HG02852 (cell line): Measurements from ENCODE around the gene FYCO1.

Experiments used
- ATAC-seq: cut with Tn5 transposase; IDR thresholded peaks from one replicate; pipeline ENCODE4 v1.9.1; 2021; ENCODE audit warnings: mild to moderate bottlenecking, moderate library complexity; ENCODE audit not compliant: unreplicated experiment

Gene FYCO1

DNA sequence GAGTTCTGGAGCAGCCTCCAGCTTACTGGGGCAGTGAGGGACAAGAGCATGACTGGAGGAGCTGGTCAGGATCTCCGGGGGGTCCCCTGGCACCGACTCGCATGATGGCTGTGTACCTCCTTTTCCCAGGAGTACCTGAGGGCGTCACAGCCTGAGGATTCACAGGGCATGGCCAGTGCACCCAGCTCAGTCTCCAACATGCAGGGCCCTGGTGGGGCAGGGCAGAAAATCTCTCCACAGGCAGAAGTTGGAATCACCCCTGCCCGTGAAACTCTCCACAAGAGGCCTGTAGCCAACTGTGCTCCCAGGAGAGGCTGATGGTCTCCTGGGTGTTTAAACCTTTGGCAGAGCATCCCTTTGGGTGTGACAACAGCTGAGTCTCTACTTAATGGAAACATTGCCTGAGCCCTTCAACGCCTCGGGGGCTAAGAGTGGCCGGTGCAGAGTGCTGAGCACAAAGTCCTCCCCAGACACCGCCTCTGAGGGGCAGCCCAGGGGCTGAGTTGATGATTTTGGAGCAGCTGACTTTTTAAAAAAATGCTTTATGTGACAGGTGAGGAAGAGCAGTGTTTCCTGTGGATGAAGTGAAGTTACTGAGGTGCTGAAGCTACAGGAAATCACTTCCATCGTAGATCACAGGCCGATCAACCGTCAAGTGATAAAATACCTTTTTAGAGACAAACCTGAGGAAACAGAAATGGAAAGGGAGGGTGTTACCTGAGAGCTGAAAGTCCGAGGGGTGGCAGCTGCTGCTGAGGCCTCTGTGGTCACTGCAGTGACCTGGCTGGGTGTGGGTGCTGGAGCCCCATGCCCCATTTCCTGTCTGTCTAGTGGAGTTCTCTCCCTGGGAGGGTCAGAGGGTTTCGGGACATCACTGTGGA is 74.2 kb downstream of the FYCO1 start:
- ATAC-seq: no peak

- ATAC-seq: no peak
Measured at GRCh38 chr3:45917146-45917898, 78.3 kb downstream of the FYCO1 start.

- peak; percentile 90 for ATAC-seq
Measured at GRCh38 chr3:45915518-45916231, 79.9 kb downstream of the FYCO1 start.

DNA sequence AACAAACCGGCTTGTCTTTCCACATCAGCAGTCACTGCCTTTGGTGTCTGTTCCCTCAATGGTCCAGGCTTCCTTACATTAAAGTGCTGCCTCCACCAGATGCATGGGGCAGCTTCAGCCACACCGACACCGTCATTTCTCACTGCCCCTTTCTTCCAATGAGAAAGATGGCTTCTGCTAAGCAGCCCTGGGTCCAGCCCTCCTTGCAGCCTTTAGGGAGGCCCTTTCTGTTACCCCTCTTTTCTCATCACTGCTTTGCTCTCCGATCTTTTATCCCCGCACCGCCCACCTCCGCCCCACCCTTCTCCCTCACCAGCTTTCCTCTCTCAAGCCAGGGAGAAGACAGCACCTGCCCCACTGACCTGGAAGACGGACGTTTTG is 80.6 kb downstream of the FYCO1 start:
- ATAC-seq: no peak

DNA sequence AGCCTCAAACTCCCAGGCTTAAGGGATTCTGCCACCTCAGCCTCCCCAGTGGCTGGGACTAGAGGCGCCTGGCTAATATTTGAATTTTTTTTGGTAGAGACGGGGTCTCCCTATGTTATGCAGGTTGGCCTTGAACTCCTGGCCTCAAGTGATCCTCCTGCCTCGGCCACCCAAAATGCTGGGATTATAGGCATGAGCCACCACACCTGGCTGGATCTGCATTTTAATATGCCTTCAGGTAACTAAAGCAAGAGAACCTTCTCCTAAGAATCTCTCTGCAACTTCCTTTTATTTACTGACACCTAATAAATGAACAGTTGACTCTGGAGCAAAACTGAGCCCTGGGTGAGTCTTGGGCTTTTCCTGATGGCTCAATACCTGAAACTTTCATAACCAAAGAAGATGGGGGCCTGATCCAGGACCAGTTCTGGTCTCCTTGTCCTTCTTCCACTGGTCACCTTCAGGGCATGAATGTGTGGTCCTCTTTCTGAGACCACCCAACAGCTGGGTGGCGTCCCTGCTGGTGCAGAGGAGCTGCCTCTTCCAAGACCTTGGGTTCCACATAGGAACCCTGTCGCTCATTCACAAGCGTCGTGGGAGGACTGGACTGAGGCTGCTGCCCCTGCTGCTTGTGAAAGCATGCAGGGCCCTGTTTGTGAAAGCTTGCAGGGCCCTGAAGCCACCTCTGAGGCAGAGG is 81.1 kb downstream of the FYCO1 start:
- no peak for ATAC-seq

DNA sequence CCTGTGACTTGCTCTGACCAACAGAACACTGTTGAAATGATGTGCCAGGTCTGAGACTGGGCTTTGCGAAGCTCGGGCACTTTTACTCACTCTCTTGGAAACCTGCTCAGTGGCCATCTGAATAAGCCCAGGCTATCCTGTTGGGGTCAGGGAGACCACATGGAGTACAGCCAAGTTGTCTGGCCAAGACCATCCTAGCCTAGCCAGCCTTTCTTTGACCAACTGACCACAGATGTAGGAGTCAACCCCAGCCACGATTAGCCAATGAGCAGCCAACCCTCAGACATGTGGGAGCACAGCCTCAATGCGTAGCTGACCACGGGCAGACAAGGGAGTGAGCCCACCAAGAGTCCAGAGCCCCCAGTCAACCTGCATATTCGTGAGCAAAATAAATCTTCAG is 83.2 kb downstream of the FYCO1 start:
- no peak for ATAC-seq

GRCh38 chr3:45911511-45912226 is 84.0 kb downstream of the FYCO1 start:
- no peak for ATAC-seq

- no peak for ATAC-seq
Measured at GRCh38 chr3:45910892-45911291, 84.7 kb downstream of the FYCO1 start.

GRCh38 chr3:45909542-45909941 is 86.1 kb downstream of the FYCO1 start:
- ATAC-seq: no peak

DNA sequence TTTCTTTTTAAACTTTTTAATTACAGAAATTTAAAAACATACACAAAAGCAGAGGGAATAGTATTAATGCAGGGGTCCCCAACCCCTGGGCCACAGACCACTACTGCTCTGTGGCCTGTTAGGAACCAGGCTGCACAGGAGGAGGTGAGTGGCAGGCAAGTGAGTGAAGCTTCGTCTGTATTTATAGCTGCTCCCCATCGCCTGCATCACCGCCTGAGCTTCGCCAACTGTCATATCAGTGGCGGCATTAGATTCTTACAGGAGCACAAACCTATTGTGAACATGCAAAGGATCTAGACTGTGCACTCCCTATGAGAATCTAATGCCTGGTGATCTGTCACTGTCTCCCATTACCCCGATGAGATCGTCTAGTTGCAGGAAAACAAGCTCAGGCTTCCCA is 86.9 kb downstream of the FYCO1 start:
- no peak for ATAC-seq

GRCh38 chr3:45907769-45908705 is 87.6 kb downstream of the FYCO1 start:
- no peak for ATAC-seq

GRCh38 chr3:45906681-45907407 is 88.8 kb downstream of the FYCO1 start:
- ATAC-seq: no peak

DNA sequence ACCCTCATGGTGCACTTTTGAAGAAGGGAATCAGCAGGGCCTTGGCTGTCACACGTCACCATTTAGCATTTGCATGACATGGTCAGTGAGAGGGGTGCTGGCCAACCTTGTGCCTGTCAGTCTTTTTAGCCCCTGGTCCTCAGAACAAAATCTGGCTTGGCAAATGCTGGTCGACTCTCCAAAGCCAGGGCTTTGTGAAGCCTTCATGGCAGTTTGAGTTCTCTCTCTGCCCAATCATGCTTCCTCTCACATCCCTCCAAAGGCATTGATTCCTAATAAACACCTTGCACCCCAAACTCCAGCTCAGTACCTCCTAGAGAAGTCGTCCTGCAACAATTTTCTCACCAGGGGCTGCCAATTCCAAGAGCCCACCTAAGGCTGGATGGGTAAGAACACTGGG is 89.9 kb downstream of the FYCO1 start:
- ATAC-seq: no peak

GRCh38 chr3:45904931-45905330 is 90.7 kb downstream of the FYCO1 start:
- peak; percentile 75 for ATAC-seq

DNA sequence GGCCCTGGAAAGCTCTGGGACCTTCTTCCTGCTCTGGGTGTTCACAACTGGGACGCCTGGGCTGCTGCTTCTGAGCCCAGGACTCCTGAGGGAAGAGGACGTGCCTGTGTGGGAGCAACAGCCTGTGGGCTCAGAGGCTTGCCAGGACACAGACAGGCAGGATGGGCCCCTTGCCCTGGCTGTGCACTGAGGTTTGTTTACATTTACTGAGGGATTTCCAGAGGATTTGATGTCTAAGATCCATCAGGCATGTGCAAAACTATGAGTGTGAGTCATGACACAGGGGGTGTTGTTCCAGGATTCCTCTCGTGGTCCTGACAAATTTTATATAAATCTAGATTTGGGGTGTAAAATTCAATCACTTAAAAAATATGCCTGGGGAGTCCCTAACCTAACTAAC is 98.7 kb downstream of the FYCO1 start:
- ATAC-seq: no peak

- ATAC-seq: no peak
Measured at GRCh38 chr3:45895686-45896468, 99.7 kb downstream of the FYCO1 start.

DNA sequence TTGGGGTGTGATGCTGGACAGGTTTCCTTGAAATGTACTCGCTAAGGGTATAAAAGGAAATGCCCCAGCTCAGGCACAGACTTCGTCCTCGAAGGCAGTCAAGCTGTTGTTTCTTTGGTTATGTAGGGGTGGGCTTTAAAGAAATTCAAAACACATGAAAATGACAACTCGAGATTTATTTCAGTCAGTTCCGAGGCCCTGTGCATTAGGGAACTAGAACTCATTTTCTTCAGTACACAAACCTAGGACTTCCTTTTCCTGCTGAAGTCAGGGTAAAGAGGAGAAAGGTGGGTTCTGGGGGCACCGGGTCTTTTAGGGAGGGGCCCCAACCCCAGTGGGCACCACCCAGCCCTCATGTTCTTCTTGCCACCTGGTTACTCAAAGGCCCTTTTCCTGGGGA is 101.6 kb downstream of the FYCO1 start:
- ATAC-seq: no peak

DNA sequence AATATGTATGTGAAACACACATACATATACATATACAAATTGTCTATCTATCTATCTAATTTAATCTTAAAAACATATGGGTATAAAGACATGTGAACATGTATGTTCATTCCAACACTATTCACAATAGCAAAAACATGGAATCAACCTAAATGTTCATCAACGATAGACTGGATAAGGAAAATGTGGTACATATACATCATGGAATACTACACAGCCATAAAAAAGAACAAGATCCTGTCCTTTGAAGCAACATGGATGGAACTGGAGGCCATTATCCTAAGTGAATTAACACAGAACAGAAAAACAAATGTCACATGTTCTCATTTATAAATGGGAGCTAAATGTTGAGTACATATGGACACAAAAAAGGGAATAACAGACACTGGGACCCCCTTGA is 103.5 kb downstream of the FYCO1 start:
- no peak for ATAC-seq
